Measurements from ENCODE around the gene MACF1.

- TF ChIP-seq POLR2AphosphoS5 (IDR thresholded peaks at IDR 0.05; ENCODE audit: low read depth, low read length) = no peak
- no peak for TF ChIP-seq POLR2A (IDR thresholded peaks at IDR 0.05; ENCODE audit: low read depth, low read length)
- TF ChIP-seq TAF1 (IDR thresholded peaks at IDR 0.05; ENCODE audit: low read depth, low read length) = no peak
- no peak for TF ChIP-seq SPI1 (IDR thresholded peaks at IDR 0.05; ENCODE audit: low read depth, low read length)
Measured at GRCh38 chr1:39335216-39335615, 130.7 kb downstream of the MACF1 start.

Data from GM12891 (cell line).